Vagina (tissue), 2 donors: Measurements from ENCODE around the gene DIP2A. TPM values are rescaled to one million over a fixed set of nuclear protein-coding genes. Genes with fewer than 3 reads are reported as not detected.

Source experiments
- DNase-seq, 2 donors: peaks; one replicate each; pipeline ENCODE4 v3.0.0-alpha.2; 2017; ENCODE audit errors: extremely low spot score in 2 of 2
- H3K27ac ChIP-seq: fragments of 200-600 bp; sonication (generic); one replicate; pipeline ENCODE4 v1.5.1; 2019
- H3K27me3 ChIP-seq: fragments of 200-600 bp; sonication (generic); one replicate; pipeline ENCODE4 v1.5.1; 2019
- H3K36me3 ChIP-seq, 2 donors: fragments of 200-600 bp; sonication (generic); one replicate each; pipeline ENCODE4 v1.5.1; 2017 to 2019
- H3K4me1 ChIP-seq: fragments of 200-600 bp; sonication (generic); one replicate; pipeline ENCODE4 v1.5.1; 2019
- H3K4me3 ChIP-seq, 2 donors: fragments of 200-600 bp; sonication (generic); 1 replicate in 1 of 2; 2 replicates in 1 of 2; pipeline ENCODE4 v1.5.1; 2016 to 2019
- H3K9me3 ChIP-seq: fragments of 200-600 bp; sonication (generic); one replicate; pipeline ENCODE4 v1.5.1; 2019
- CTCF ChIP-seq, 3 experiments: fragments of 450-650 bp in 2 of 3; fragments of 200-600 bp in 1 of 3; sonication (generic) in 1 of 3; IDR thresholded peaks; one replicate each; pipeline ENCODE4 v1.5.1; 2017 to 2019; ENCODE audit warnings: antibody characterized with exemption in 3 of 3, mild to moderate bottlenecking in 2 of 3, moderate library complexity in 2 of 3
- POLR2A ChIP-seq, 2 donors: fragments of 450-650 bp; IDR thresholded peaks; one replicate each; pipeline ENCODE4 v1.6.1; 2017; ENCODE audit warnings: antibody characterized with exemption in 2 of 2, mild to moderate bottlenecking in 2 of 2, moderate library complexity in 2 of 2
- POLR2AphosphoS5 ChIP-seq, 2 donors: sonication (generic); formaldehyde crosslinking; IDR thresholded peaks; one replicate each; pipeline ENCODE4 v1.9.0; 2017; ENCODE audit warnings: antibody characterized with exemption in 2 of 2, mild to moderate bottlenecking in 2 of 2, low read depth in 1 of 2; ENCODE audit not compliant: insufficient read depth in 1 of 2
- intact Hi-C: fragments of 100-400 bp; cut with DNase I; formaldehyde crosslinking; loops from one replicate; pipeline ENCODE4 v1.15.1; 2023
- total RNA-seq: library from RNA; depleted of rRNA; stranded (reverse); fragments of >200 nt; gene quantifications from one replicate; pipeline ENCODE4 v1.2.3, GENCODE V29; 2016

Gene DIP2A
- total RNA-seq, 1 donor from 2014 or later = 46.2 TPM

GRCh38 chr21:46474382-46474781 lies 15.7 kb downstream of the DIP2A start:
- intact Hi-C loops = no loop called here
- no peaks in the 10 kb centered on the region for H3K9me3 ChIP-seq
- H3K27ac ChIP-seq = no peak overlapping the region
- peaks cover 6% of the 10 kb centered on the region for H3K4me1 ChIP-seq
- H3K4me3 ChIP-seq = no peak overlapping the region
- H3K27me3 ChIP-seq = no peaks in the 10 kb centered on the region
- H3K36me3 ChIP-seq = no peaks in the 10 kb centered on the region
- TF ChIP-seq POLR2A (IDR thresholded peaks at IDR 0.05) = no peak
- TF ChIP-seq POLR2AphosphoS5 (IDR thresholded peaks at IDR 0.05; ENCODE audit: insufficient read depth in 1 of 2, low read depth in 1 of 2) = no peak
- TF ChIP-seq CTCF (IDR thresholded peaks at IDR 0.05) = no peak
- no peak for DNase-seq

DNA sequence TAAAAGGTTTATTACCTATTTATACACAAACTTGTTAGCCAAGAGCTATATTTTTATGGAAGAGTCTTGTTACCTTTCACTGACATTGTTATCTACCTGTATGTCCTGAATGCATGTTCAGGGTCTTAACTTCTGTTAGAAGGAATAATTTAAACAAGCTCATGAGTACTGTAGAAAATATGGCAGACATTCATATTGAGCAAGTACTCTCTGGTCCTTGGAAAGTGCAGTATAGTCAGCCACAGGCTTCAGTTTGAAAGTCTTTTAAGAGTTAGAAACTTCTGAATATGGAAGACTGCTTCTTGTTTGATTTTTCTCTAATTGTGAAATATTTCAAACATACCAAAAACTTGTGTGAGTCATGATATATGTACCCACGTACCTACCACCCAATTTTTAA lies 16.6 kb downstream of the DIP2A start:
- no peak for DNase-seq
- no peak overlapping the region for H3K27ac ChIP-seq
- H3K4me1 ChIP-seq = peaks cover 6% of the 10 kb centered on the region
- intact Hi-C loops = no loop called here
- no peaks in the 10 kb centered on the region for H3K27me3 ChIP-seq
- no peaks in the 10 kb centered on the region for H3K36me3 ChIP-seq
- TF ChIP-seq POLR2AphosphoS5 (IDR thresholded peaks at IDR 0.05; ENCODE audit: insufficient read depth in 1 of 2, low read depth in 1 of 2) (no peak), CTCF (IDR thresholded peaks at IDR 0.05) (no peak), POLR2A (IDR thresholded peaks at IDR 0.05) (no peak)
- H3K9me3 ChIP-seq = no peaks in the 10 kb centered on the region
- H3K4me3 ChIP-seq = no peak overlapping the region

DNA sequence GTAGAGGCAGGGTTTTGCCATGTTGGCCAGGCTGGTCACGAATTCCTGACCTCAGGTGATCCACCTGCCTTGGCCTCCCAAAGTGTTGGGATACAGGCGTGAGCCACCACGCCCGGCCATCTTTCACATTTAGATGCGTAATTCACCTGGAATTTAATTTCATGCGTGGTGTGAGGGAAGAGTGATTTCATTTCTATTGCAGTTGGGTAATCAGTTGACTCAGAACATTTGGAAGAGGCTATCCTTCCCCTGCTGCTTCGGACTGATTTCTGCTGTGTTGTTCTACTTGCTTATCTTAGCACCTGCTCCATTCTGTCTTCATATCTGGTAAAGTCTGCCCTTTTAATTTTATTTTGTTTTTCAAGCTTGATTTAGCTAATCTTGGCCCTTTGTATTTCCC lies 19.1 kb downstream of the DIP2A start:
- TF ChIP-seq POLR2A (IDR thresholded peaks at IDR 0.05) = no peak
- no peak for TF ChIP-seq CTCF (IDR thresholded peaks at IDR 0.05)
- no peak for TF ChIP-seq POLR2AphosphoS5 (IDR thresholded peaks at IDR 0.05; ENCODE audit: insufficient read depth in 1 of 2, low read depth in 1 of 2)
- H3K36me3 ChIP-seq = no peaks in the 10 kb centered on the region
- H3K4me1 ChIP-seq = peaks cover 6% of the 10 kb centered on the region
- DNase-seq = no peak
- H3K27me3 ChIP-seq = no peaks in the 10 kb centered on the region
- no peak overlapping the region for H3K4me3 ChIP-seq
- no peaks in the 10 kb centered on the region for H3K9me3 ChIP-seq
- no peak overlapping the region for H3K27ac ChIP-seq
- intact Hi-C loops = no loop called here

GRCh38 chr21:46478910-46479309 lies 20.2 kb downstream of the DIP2A start:
- no peak for DNase-seq
- Histone ChIP-seq H3K4me3 (no peak overlapping the region), H3K36me3 (no peaks in the 10 kb centered on the region), H3K27me3 (no peaks in the 10 kb centered on the region), H3K27ac (no peak overlapping the region), H3K9me3 (no peaks in the 10 kb centered on the region), H3K4me1 (peaks cover 11% of the 10 kb centered on the region)
- intact Hi-C loops = no loop called here
- TF ChIP-seq POLR2AphosphoS5 (IDR thresholded peaks at IDR 0.05; ENCODE audit: insufficient read depth in 1 of 2, low read depth in 1 of 2) (no peak), CTCF (IDR thresholded peaks at IDR 0.05) (no peak), POLR2A (IDR thresholded peaks at IDR 0.05) (no peak)

GRCh38 chr21:46480466-46480865 lies 21.8 kb downstream of the DIP2A start:
- Histone ChIP-seq H3K9me3 (no peaks in the 10 kb centered on the region), H3K4me1 (peaks cover 11% of the 10 kb centered on the region), H3K27ac (no peak overlapping the region), H3K4me3 (no peak overlapping the region), H3K36me3 (no peaks in the 10 kb centered on the region), H3K27me3 (no peaks in the 10 kb centered on the region)
- no peak for TF ChIP-seq CTCF (IDR thresholded peaks at IDR 0.05)
- intact Hi-C loops = no loop called here
- no peak for DNase-seq
